HCT116 (cell line): ENCODE measurements around the gene AK5. TPM values are rescaled to one million over a fixed set of nuclear protein-coding genes. Genes with fewer than 3 reads are reported as not detected.

Experiments
- ATAC-seq: fragments of 200-7000 bp; cut with Tn5 transposase; 2 replicates; pipeline ENCODE4 v1.9.1; 2020; ENCODE audit warnings: mild to moderate bottlenecking, moderate library complexity
- BruUV-seq: library from RNA; stranded (reverse); fragments of 400-500 nt; replicated peaks from 2 replicates; lab custom pipeline; 2021; lab: Mats Ljungman, UMichigan
- CTCF ChIA-PET: fragments of 300-600 bp; sonication (Branson Sonifier 250); formaldehyde crosslinking; loops from one replicate; lab custom pipeline; 2021; ENCODE audit warnings: antibody characterized with exemption; lab: Charles Lee
- POLR2A ChIA-PET: fragments of 300-600, 350-600 bp; sonication (Branson Sonifier 250); formaldehyde crosslinking; loops from one replicate; lab custom pipeline; 2021; ENCODE audit warnings: antibody characterized with exemption; lab: Charles Lee
- RAD21 ChIA-PET, 2 experiments: fragments of 300-600 bp; sonication (Branson Sonifier 250); formaldehyde crosslinking; loops; one replicate each; lab custom pipeline; 2023; ENCODE audit warnings: low total read pairs in 2 of 2; ENCODE audit not compliant: uncharacterized antibody in 2 of 2, unreplicated experiment in 2 of 2, low non-redundant PET in 1 of 2; lab: Charles Lee
- DNase-seq: peaks from one replicate; pipeline ENCODE4 v3.0.0-alpha.2; 2010; ENCODE audit warnings: low read depth, low spot score
- H2AFZ ChIP-seq: fragments of 200-600 bp; shearing (Covaris generic), sonication (generic); 2 replicates; pipeline ENCODE4 v1.6.1; 2017; ENCODE audit warnings: low read depth, mixed run types, mixed read lengths, antibody characterized with exemption, low read length; ENCODE audit not compliant: poor library complexity, severe bottlenecking
- H3K27ac ChIP-seq: 2 replicates; pipeline ENCODE4 v1.5.1; 2012; ENCODE audit warnings: low read depth, low read length
- H3K27me3 ChIP-seq: fragments of 200-600 bp; sonication (generic); 2 replicates; pipeline ENCODE4 v1.6.1; 2016; ENCODE audit warnings: mixed run types, low read length, mixed read lengths; ENCODE audit not compliant: insufficient read depth
- H3K36me3 ChIP-seq, 2 experiments: fragments of 200-500 bp in 1 of 2; fragments of 200-600 bp in 1 of 2; sonication (Bioruptor generic) in 1 of 2; sonication (generic) in 1 of 2; 2 replicates each; pipeline versions ENCODE4 v1.5.1 to v1.6.1; 2014 to 2016; ENCODE audit warnings: low read length in 2 of 2, inconsistent platforms in 1 of 2, mixed read lengths in 1 of 2, mixed run types in 1 of 2; ENCODE audit not compliant: insufficient read depth in 2 of 2, control insufficient read depth in 1 of 2
- H3K4me1 ChIP-seq, 2 experiments: fragments of 200-600 bp in 1 of 2; sonication (generic) in 1 of 2; 2 replicates each; pipeline versions ENCODE4 v1.5.1 to v1.6.1; 2012 to 2017; ENCODE audit warnings: low read length in 2 of 2, inconsistent platforms in 1 of 2, mild to moderate bottlenecking in 1 of 2, mixed read lengths in 1 of 2, mixed run types in 1 of 2, moderate library complexity in 1 of 2; ENCODE audit not compliant: insufficient read depth in 2 of 2, control insufficient read depth in 1 of 2
- H3K4me2 ChIP-seq: fragments of 200-600 bp; sonication (generic); 2 replicates; pipeline ENCODE4 v1.6.1; 2017; ENCODE audit warnings: mixed run types, low read length, mixed read lengths
- H3K4me3 ChIP-seq, 2 experiments: fragments of 200-600 bp in 1 of 2; sonication (generic) in 1 of 2; replicated peaks in 1 of 2; 2 replicates each; pipeline ENCODE4 v1.5.1; 2011 to 2016; ENCODE audit warnings: low read length in 2 of 2, control low read depth in 1 of 2, low read depth in 1 of 2, mild to moderate bottlenecking in 1 of 2, mixed read lengths in 1 of 2, mixed run types in 1 of 2
- H3K79me2 ChIP-seq: fragments of 200-600 bp; sonication (generic); 2 replicates; pipeline ENCODE4 v1.6.1; 2017; ENCODE audit warnings: mild to moderate bottlenecking, mixed run types, low read length, moderate library complexity, mixed read lengths; ENCODE audit not compliant: insufficient read depth
- H3K9ac ChIP-seq: fragments of 200-600 bp; sonication (generic); 2 replicates; pipeline ENCODE4 v1.6.1; 2016; ENCODE audit warnings: low read length, mixed read lengths
- H3K9me2 ChIP-seq: fragments of 200-600 bp; sonication (generic), shearing (Covaris generic); 2 replicates; pipeline ENCODE4 v1.6.1; 2017; ENCODE audit warnings: mixed run types, mild to moderate bottlenecking, moderate library complexity; ENCODE audit not compliant: insufficient read depth
- H3K9me3 ChIP-seq, 2 experiments: fragments of 200-500 bp in 1 of 2; fragments of 200-600 bp in 1 of 2; sonication (Bioruptor generic) in 1 of 2; sonication (generic) in 1 of 2; 2 replicates each; pipeline ENCODE4 v1.6.1; 2014 to 2017; ENCODE audit warnings: low read length in 2 of 2, mixed read lengths in 2 of 2, inconsistent platforms in 1 of 2, low read depth in 1 of 2, mild to moderate bottlenecking in 1 of 2, mixed run types in 1 of 2, moderate library complexity in 1 of 2; ENCODE audit not compliant: control insufficient read depth in 1 of 2, insufficient read depth in 1 of 2
- H4K20me1 ChIP-seq: fragments of 200-600 bp; sonication (generic), shearing (Covaris generic); 2 replicates; pipeline ENCODE4 v1.6.1; 2017; ENCODE audit warnings: mixed run types, mild to moderate bottlenecking, moderate library complexity; ENCODE audit not compliant: insufficient read depth
- CEBPB ChIP-seq: IDR thresholded peaks from 2 replicates; pipeline ENCODE4 v1.6.1; 2012; ENCODE audit warnings: low read depth
- ELF1 ChIP-seq: IDR thresholded peaks from 2 replicates; pipeline ENCODE4 v1.6.1; 2012; ENCODE audit warnings: low read depth, borderline replicate concordance
- FOSL1 ChIP-seq: IDR thresholded peaks from 2 replicates; pipeline ENCODE4 v1.6.1; 2012; ENCODE audit warnings: low read depth
- POLR2A ChIP-seq: IDR thresholded peaks from 2 replicates; pipeline ENCODE4 v1.7.0; 2011; ENCODE audit warnings: borderline replicate concordance; ENCODE audit not compliant: insufficient read depth, insufficient read length; ENCODE audit errors: extremely low read depth
- POLR2AphosphoS5 ChIP-seq: IDR thresholded peaks from 2 replicates; pipeline ENCODE4 v1.6.1; 2011; ENCODE audit warnings: mild to moderate bottlenecking, low read depth, low read length, moderate library complexity
- SP1 ChIP-seq: IDR thresholded peaks from 2 replicates; pipeline ENCODE4 v1.6.1; 2012; ENCODE audit warnings: low read depth
- SRF ChIP-seq: IDR thresholded peaks from 2 replicates; pipeline ENCODE4 v1.6.1; 2012; ENCODE audit warnings: low read depth
- ZFX ChIP-seq: fragments of 450-650 bp; IDR thresholded peaks from 2 replicates; pipeline ENCODE4 v1.6.1; 2017
- ZNF274 ChIP-seq: fragments of 200-500 bp; sonication (Bioruptor generic); IDR thresholded peaks from 2 replicates; pipeline ENCODE4 v1.6.1; 2014; ENCODE audit warnings: mild to moderate bottlenecking, low read depth, low read length, inconsistent platforms
- intact Hi-C: fragments of 100-400 bp; cut with micrococcal nuclease; formaldehyde crosslinking; loops from 2 replicates; pipeline ENCODE4 v1.10.0; 2022
- total RNA-seq: library from RNA; stranded (reverse); gene quantifications from one replicate; pipeline ENCODE4 v1.2.1, GENCODE V29; 2021; ENCODE audit not compliant: unreplicated experiment
- TF ChIP-seq, protein P1 (sequence below), 3 experiments: fragments of 200-600 bp in 1 of 3; sonication (generic) in 1 of 3; IDR thresholded peaks in 2 of 3; conservative IDR thresholded peaks in 1 of 3; 2 replicates each; pipeline ENCODE4 v1.5.1; 2012 to 2017; ENCODE audit warnings: low read depth in 2 of 3, low read length in 2 of 3, antibody characterized with exemption in 1 of 3, borderline replicate concordance in 1 of 3, control low read depth in 1 of 3, mild to moderate bottlenecking in 1 of 3, mixed read lengths in 1 of 3, mixed run types in 1 of 3, moderate library complexity in 1 of 3; ENCODE audit not compliant: insufficient read depth in 1 of 3
- TF ChIP-seq, protein P2 (sequence below): IDR thresholded peaks from 2 replicates; pipeline ENCODE4 v1.6.1; 2012; ENCODE audit warnings: low read depth
- TF ChIP-seq, protein P3 (sequence below): IDR thresholded peaks from 2 replicates; pipeline ENCODE4 v1.6.1; 2012

Gene AK5
- total RNA-seq, 1 experiment from 2014 or later = 0.22 TPM

DNA sequence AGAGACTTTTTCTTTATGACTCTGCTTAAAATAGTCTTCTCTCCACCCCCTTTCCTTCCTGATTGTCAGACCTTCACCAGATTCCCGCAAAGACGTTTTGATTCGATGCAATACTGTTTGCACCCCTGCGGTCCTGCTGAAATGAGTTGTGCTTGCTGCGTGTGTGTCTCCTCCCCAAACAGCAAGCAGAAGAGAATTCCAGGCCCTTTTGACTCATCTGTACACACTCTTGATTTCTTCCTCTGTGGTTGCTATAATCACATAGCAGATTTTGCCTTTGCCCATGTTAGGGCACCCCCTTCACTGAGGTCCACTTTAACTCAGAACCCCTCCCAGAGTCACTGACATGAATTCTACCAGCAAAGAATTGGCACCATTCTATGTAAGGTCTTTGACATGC lies 264.2 kb downstream of the AK5 start:
- Histone ChIP-seq H3K9me3 (no peaks in the 10 kb centered on the region), H3K27ac (no peak overlapping the region), H3K27me3 (no peaks in the 10 kb centered on the region), H3K36me3 (no peaks in the 10 kb centered on the region), H3K4me3 (no peak overlapping the region), H3K9ac (no peak overlapping the region), H3K9me2 (no peaks in the 10 kb centered on the region), H4K20me1 (no peaks in the 10 kb centered on the region), H2AFZ (no peak overlapping the region), H3K79me2 (no peaks in the 10 kb centered on the region), H3K4me1 (peaks cover 0 to 5% of the 10 kb centered on the region in 2 experiments; a peak in 1 of 4 replicates), H3K4me2 (no peak overlapping the region)
- RAD21 ChIA-PET = no interaction called here
- CTCF ChIA-PET = no interaction called here
- POLR2A ChIA-PET = no interaction called here
- TF ChIP-seq CEBPB (no peak), SRF (no peak), ZFX (no peak), POLR2AphosphoS5 (no peak), ZNF274 (no peak), SP1 (no peak), POLR2A (no peak), FOSL1 (no peak), ELF1 (no peak)
- TF ChIP-seq, protein P1, sequence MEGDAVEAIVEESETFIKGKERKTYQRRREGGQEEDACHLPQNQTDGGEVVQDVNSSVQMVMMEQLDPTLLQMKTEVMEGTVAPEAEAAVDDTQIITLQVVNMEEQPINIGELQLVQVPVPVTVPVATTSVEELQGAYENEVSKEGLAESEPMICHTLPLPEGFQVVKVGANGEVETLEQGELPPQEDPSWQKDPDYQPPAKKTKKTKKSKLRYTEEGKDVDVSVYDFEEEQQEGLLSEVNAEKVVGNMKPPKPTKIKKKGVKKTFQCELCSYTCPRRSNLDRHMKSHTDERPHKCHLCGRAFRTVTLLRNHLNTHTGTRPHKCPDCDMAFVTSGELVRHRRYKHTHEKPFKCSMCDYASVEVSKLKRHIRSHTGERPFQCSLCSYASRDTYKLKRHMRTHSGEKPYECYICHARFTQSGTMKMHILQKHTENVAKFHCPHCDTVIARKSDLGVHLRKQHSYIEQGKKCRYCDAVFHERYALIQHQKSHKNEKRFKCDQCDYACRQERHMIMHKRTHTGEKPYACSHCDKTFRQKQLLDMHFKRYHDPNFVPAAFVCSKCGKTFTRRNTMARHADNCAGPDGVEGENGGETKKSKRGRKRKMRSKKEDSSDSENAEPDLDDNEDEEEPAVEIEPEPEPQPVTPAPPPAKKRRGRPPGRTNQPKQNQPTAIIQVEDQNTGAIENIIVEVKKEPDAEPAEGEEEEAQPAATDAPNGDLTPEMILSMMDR (IDR thresholded peaks at IDR 0.05 in 2 of 3, conservative IDR thresholded peaks at IDR 0.05 in 1 of 3; ENCODE audit: borderline replicate concordance in 1 of 3, insufficient read depth in 1 of 3, low read depth in 2 of 3, low read length in 2 of 3) = no peak
- TF ChIP-seq, protein P2, sequence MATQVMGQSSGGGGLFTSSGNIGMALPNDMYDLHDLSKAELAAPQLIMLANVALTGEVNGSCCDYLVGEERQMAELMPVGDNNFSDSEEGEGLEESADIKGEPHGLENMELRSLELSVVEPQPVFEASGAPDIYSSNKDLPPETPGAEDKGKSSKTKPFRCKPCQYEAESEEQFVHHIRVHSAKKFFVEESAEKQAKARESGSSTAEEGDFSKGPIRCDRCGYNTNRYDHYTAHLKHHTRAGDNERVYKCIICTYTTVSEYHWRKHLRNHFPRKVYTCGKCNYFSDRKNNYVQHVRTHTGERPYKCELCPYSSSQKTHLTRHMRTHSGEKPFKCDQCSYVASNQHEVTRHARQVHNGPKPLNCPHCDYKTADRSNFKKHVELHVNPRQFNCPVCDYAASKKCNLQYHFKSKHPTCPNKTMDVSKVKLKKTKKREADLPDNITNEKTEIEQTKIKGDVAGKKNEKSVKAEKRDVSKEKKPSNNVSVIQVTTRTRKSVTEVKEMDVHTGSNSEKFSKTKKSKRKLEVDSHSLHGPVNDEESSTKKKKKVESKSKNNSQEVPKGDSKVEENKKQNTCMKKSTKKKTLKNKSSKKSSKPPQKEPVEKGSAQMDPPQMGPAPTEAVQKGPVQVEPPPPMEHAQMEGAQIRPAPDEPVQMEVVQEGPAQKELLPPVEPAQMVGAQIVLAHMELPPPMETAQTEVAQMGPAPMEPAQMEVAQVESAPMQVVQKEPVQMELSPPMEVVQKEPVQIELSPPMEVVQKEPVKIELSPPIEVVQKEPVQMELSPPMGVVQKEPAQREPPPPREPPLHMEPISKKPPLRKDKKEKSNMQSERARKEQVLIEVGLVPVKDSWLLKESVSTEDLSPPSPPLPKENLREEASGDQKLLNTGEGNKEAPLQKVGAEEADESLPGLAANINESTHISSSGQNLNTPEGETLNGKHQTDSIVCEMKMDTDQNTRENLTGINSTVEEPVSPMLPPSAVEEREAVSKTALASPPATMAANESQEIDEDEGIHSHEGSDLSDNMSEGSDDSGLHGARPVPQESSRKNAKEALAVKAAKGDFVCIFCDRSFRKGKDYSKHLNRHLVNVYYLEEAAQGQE = no peak
- TF ChIP-seq, protein P3, sequence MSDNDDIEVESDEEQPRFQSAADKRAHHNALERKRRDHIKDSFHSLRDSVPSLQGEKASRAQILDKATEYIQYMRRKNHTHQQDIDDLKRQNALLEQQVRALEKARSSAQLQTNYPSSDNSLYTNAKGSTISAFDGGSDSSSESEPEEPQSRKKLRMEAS = no peak
- ATAC-seq (no peak), DNase-seq (no peak)
- no TSS peak for BruUV-seq
- intact Hi-C loops = no loop called here
